ENCODE data around the gene RNU1-2.
A peak's percentile ranks its signal among the peaks of the same experiment; 100 is the strongest.
"Not testable (repeated sequence)": the region's sequence is repeated elsewhere in the genome, so short reads cannot be mapped to it uniquely, and the experiment has no call there.

RNU1-2 gene

DNA sequence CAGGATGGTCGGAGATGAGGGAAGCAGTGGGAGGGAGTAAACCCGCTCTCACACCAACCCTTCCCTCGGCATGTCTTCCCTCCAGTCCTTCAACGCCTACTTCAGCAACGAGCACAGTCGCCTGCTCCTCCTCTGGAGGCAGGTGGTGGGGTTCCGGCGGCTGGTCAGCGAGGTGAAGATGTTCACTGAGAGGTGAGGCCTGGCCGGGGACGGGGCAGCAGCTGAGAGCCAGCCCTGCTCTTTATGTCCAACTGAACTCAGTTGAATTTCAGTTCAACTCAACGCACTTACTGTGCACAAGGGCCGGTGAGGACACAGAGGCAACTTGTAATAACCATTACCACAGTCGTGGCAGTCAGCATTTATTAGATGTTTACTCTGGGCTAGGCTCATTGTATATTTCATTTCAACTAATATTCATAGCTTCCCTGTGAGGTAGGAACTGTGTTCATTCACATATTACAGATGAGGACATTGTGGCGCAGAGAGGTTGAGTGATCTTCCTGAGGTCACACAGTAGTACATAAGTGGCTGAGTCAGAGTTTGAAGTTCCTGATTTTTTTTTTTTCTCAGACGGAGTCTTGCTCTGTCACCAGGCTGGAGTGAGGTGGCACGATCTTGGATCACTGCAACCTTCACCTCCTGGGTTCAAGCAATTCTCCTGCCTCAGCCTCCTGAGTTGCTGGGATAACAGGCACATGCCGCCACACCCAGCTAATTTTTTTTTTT is 35.6 kb downstream of the RNU1-2 start:
- H3K36me3 ChIP-seq (ENCODE audit: control insufficient read depth, insufficient read depth, low read length); H3K9me3 ChIP-seq (ENCODE audit: control insufficient read depth, low read length); H3K4me3 ChIP-seq (ENCODE audit: extremely low read depth, insufficient read depth, low read length, poor library complexity, severe bottlenecking); H3K4me1 ChIP-seq (ENCODE audit: control insufficient read depth, insufficient read depth, low read length, poor library complexity, severe bottlenecking); H3K27ac ChIP-seq (ENCODE audit: low read depth, low read length, severe bottlenecking): not testable (repeated sequence)
- 91 to 96% methylated on average over 17 of the region's 18 CpGs for WGBS, 2 experiments (ENCODE audit: insufficient coverage in 2 of 2)

DNA sequence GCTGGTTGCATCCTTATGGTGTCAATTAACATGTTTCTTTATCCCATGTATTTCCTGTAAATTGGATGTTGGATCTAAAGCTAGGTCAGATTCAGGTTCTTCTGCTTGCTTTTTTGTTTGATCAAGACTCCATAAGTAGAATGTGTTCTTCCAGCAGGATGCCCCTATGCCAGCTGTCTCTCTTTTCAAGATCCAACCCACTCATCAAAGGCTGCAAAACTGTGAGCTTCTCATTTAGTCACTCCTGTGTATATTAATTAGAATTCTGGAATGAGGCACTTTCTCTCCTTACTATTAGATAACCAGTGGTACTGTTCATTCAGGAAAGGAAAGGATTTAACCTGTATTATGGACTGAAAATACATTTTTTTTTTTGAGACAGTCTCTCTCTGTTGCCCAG is 38.2 kb downstream of the RNU1-2 start:
- not testable (repeated sequence) for H3K27ac ChIP-seq (ENCODE audit: low read depth, low read length, severe bottlenecking); H3K4me3 ChIP-seq (ENCODE audit: extremely low read depth, insufficient read depth, low read length, poor library complexity, severe bottlenecking); H3K4me1 ChIP-seq (ENCODE audit: control insufficient read depth, insufficient read depth, low read length, poor library complexity, severe bottlenecking); H3K36me3 ChIP-seq (ENCODE audit: control insufficient read depth, insufficient read depth, low read length); H3K9me3 ChIP-seq (ENCODE audit: control insufficient read depth, low read length)

- H3K4me1 ChIP-seq (ENCODE audit: control insufficient read depth, insufficient read depth, low read length, poor library complexity, severe bottlenecking); H3K27ac ChIP-seq (ENCODE audit: low read depth, low read length, severe bottlenecking); H3K36me3 ChIP-seq (ENCODE audit: control insufficient read depth, insufficient read depth, low read length); H3K9me3 ChIP-seq (ENCODE audit: control insufficient read depth, low read length); H3K4me3 ChIP-seq (ENCODE audit: extremely low read depth, insufficient read depth, low read length, poor library complexity, severe bottlenecking): not testable (repeated sequence)
- 95% methylated on average over 16 of the region's 16 CpGs for WGBS, 2 experiments (ENCODE audit: insufficient coverage in 2 of 2)
These were observed 40.8 kb downstream of the RNU1-2 start for GRCh38 chr1:16936580-16936979.

GRCh38 chr1:16938351-16939321 is 42.9 kb downstream of the RNU1-2 start:
- H3K4me3 ChIP-seq (ENCODE audit: extremely low read depth, insufficient read depth, low read length, poor library complexity, severe bottlenecking) = peak overlapping the region; percentile 21
- H3K9me3 ChIP-seq (ENCODE audit: control insufficient read depth, low read length) = no peaks in the 10 kb centered on the region

GRCh38 chr1:16939386-16940180 is 43.8 kb downstream of the RNU1-2 start:
- not testable (repeated sequence) for H3K4me1 ChIP-seq (ENCODE audit: control insufficient read depth, insufficient read depth, low read length, poor library complexity, severe bottlenecking); H3K9me3 ChIP-seq (ENCODE audit: control insufficient read depth, low read length); H3K27ac ChIP-seq (ENCODE audit: low read depth, low read length, severe bottlenecking); H3K4me3 ChIP-seq (ENCODE audit: extremely low read depth, insufficient read depth, low read length, poor library complexity, severe bottlenecking)
- 91% methylated on average over 31 to 32 of the region's 32 CpGs for WGBS, 2 experiments (ENCODE audit: insufficient coverage in 2 of 2)
- H3K36me3 ChIP-seq (ENCODE audit: control insufficient read depth, insufficient read depth, low read length) = peaks cover 16% of the 10 kb centered on the region

More at GRCh38 chr1:16938351-16939321, 42.9 kb downstream of the RNU1-2 start:
- no peaks in the 10 kb centered on the region for H3K4me1 ChIP-seq (ENCODE audit: control insufficient read depth, insufficient read depth, low read length, poor library complexity, severe bottlenecking)
- 38 to 45% methylated on average over 30 to 39 of the region's 51 CpGs for WGBS, 2 experiments (ENCODE audit: insufficient coverage in 2 of 2)
- H3K36me3 ChIP-seq (ENCODE audit: control insufficient read depth, insufficient read depth, low read length) = peaks cover 9% of the 10 kb centered on the region
- no peak overlapping the region for H3K27ac ChIP-seq (ENCODE audit: low read depth, low read length, severe bottlenecking)

- 94 to 96% methylated on average over 16 of the region's 19 CpGs for WGBS, 2 experiments (ENCODE audit: insufficient coverage in 2 of 2)
These were observed 48.3 kb downstream of the RNU1-2 start for GRCh38 chr1:16944038-16944437.

DNA sequence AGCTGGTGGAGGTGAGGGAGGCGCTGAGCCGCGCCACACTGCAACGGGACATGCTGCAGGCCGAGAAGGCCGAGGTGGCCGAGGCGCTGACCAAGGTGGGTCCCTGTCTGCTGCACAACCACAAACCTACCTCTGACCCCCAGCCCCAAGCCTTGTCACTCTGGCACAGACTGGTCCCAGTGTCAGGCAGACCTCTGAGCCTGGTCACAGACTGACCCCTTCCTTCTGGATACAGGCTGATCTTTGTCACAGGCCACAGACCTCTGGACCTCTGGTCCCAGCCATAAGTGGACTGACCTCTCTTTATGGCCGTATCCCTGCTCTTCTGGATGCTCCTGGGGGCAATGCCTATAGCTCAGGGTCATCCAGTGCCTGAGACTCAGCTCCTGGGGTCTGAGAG is 49.7 kb downstream of the RNU1-2 start:
- H3K9me3 ChIP-seq (ENCODE audit: control insufficient read depth, low read length); H3K4me3 ChIP-seq (ENCODE audit: extremely low read depth, insufficient read depth, low read length, poor library complexity, severe bottlenecking); H3K4me1 ChIP-seq (ENCODE audit: control insufficient read depth, insufficient read depth, low read length, poor library complexity, severe bottlenecking); H3K27ac ChIP-seq (ENCODE audit: low read depth, low read length, severe bottlenecking): not testable (repeated sequence)
- WGBS, 2 experiments (ENCODE audit: insufficient coverage in 2 of 2) = 90 to 94% methylated on average over 1 of the region's 9 CpGs
- peaks cover 16% of the 10 kb centered on the region for H3K36me3 ChIP-seq (ENCODE audit: control insufficient read depth, insufficient read depth, low read length)

More at GRCh38 chr1:16944038-16944437, 48.3 kb downstream of the RNU1-2 start:
- H3K27ac ChIP-seq (ENCODE audit: low read depth, low read length, severe bottlenecking) = no peak overlapping the region
- H3K9me3 ChIP-seq (ENCODE audit: control insufficient read depth, low read length) = no peaks in the 10 kb centered on the region
- H3K4me1 ChIP-seq (ENCODE audit: control insufficient read depth, insufficient read depth, low read length, poor library complexity, severe bottlenecking) = no peaks in the 10 kb centered on the region
- H3K36me3 ChIP-seq (ENCODE audit: control insufficient read depth, insufficient read depth, low read length) = peaks cover 16% of the 10 kb centered on the region
- H3K4me3 ChIP-seq (ENCODE audit: extremely low read depth, insufficient read depth, low read length, poor library complexity, severe bottlenecking) = no peak overlapping the region
